Uterus (tissue), 2 donors: ENCODE results near the gene KSR2.

Experiments used
- POLR2A ChIP-seq, 2 donors: fragments of 450-650 bp; IDR thresholded peaks; one replicate each; pipeline ENCODE4 v1.6.1; 2016; ENCODE audit warnings: antibody characterized with exemption in 2 of 2, mild to moderate bottlenecking in 1 of 2, moderate library complexity in 1 of 2
- TF ChIP-seq, protein P1 (sequence below), 4 experiments: fragments of 200-600 bp in 2 of 4; fragments of 450-650 bp in 2 of 4; sonication (generic) in 2 of 4; IDR thresholded peaks; one replicate each; pipeline ENCODE4 v1.5.1; 2016 to 2019; ENCODE audit warnings: antibody characterized with exemption in 4 of 4, mild to moderate bottlenecking in 2 of 4, moderate library complexity in 1 of 4

DNA sequence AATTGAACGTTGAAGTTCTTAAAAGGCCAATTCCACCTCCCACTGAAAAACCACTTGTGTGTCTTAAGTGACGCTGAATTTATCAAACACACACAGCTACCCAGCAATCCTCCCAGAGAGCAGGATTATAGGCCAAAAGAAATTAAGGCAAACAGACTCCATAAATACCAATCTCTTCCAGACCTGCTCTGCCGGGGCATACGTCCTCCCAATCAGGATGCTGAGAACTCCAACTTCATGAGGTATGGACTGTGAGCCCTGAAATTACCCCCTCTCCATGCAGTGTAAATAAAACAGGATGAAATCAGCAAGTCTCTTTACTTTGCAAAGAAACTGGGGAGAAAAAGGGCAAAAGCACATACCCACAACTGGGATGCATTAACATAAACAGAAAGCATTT lies 265.2 kb downstream of the KSR2 start:
- TF ChIP-seq, protein P1, sequence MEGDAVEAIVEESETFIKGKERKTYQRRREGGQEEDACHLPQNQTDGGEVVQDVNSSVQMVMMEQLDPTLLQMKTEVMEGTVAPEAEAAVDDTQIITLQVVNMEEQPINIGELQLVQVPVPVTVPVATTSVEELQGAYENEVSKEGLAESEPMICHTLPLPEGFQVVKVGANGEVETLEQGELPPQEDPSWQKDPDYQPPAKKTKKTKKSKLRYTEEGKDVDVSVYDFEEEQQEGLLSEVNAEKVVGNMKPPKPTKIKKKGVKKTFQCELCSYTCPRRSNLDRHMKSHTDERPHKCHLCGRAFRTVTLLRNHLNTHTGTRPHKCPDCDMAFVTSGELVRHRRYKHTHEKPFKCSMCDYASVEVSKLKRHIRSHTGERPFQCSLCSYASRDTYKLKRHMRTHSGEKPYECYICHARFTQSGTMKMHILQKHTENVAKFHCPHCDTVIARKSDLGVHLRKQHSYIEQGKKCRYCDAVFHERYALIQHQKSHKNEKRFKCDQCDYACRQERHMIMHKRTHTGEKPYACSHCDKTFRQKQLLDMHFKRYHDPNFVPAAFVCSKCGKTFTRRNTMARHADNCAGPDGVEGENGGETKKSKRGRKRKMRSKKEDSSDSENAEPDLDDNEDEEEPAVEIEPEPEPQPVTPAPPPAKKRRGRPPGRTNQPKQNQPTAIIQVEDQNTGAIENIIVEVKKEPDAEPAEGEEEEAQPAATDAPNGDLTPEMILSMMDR (IDR thresholded peaks at IDR 0.05) = no peak
- no peak for TF ChIP-seq POLR2A (IDR thresholded peaks at IDR 0.05)
